ENCODE measurements around the gene TRIM25. TPM values are rescaled to one million over a fixed set of nuclear protein-coding genes. Genes with fewer than 3 reads are reported as not detected.

TRIM25 gene
- total and polyA plus RNA-seq, 12 donors, result 12.6 to 82.4 (median 56.6) TPM

DNA sequence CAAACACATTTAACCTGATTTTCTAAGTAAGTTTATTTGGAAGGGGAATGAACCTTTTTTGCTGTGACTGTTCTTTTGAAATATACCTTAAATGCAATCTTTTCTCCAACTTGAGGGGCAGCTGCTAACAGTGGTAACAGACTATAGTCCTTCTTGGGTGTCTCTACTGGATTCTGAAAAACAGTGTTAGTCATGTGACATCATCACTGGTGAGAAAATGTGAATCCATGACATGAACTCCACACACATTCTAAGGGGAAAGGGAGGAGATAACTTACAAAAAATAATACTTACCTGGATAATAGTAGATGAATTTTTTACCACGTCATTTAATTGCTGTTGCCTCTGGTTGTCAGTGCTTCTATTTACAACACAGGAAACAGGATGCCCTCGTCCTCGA lies 35.7 kb upstream of the TRIM25 start:
- H3K27ac ChIP-seq, result no peak overlapping the region
- no peak overlapping the region for H3K4me3 ChIP-seq
- TF ChIP-seq, protein P1, sequence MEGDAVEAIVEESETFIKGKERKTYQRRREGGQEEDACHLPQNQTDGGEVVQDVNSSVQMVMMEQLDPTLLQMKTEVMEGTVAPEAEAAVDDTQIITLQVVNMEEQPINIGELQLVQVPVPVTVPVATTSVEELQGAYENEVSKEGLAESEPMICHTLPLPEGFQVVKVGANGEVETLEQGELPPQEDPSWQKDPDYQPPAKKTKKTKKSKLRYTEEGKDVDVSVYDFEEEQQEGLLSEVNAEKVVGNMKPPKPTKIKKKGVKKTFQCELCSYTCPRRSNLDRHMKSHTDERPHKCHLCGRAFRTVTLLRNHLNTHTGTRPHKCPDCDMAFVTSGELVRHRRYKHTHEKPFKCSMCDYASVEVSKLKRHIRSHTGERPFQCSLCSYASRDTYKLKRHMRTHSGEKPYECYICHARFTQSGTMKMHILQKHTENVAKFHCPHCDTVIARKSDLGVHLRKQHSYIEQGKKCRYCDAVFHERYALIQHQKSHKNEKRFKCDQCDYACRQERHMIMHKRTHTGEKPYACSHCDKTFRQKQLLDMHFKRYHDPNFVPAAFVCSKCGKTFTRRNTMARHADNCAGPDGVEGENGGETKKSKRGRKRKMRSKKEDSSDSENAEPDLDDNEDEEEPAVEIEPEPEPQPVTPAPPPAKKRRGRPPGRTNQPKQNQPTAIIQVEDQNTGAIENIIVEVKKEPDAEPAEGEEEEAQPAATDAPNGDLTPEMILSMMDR (IDR thresholded peaks at IDR 0.05), result no peak
- TF ChIP-seq POLR2A (IDR thresholded peaks at IDR 0.05), result no peak
- H3K4me1 ChIP-seq (replicated peaks in 1 of 2), result no peaks in the 10 kb centered on the region
- 62 to 79% (median 73%) methylated on average over 3 of the region's 3 CpGs for WGBS, 4 donors
- peaks cover 0 to 30% of the 10 kb centered on the region in 2 donors for H3K36me3 ChIP-seq (replicated peaks in 1 of 2)
- H3K27me3 ChIP-seq, result no peaks in the 10 kb centered on the region
- intact Hi-C loops (cut with DNase I), result no loop called here
- no peak for DNase-seq
- no peaks in the 10 kb centered on the region for H3K9me3 ChIP-seq (replicated peaks in 1 of 3)

DNA sequence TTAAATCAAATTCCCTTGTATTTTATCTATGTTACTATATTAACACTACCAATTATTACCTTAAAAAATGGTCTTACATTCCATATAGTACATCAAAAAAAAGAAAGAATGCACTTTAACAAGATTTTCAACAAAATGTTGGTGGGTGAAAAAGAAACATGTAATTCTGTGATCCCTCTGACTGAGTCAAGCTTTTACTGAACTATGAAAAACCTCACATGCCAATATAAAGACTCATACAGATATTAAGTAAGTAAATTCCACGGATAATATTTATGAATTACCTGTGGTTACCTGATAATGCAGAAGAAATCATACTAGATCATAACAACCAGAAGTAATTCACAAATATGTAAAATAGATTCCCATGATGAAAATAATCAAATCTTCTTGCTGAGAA lies 34.6 kb upstream of the TRIM25 start:
- H3K27me3 ChIP-seq, result no peaks in the 10 kb centered on the region
- intact Hi-C loops (cut with DNase I), result no loop called here
- H3K36me3 ChIP-seq (replicated peaks in 1 of 2), result peaks cover 0 to 41% of the 10 kb centered on the region in 2 donors
- no peaks in the 10 kb centered on the region for H3K4me1 ChIP-seq (replicated peaks in 1 of 2)
- WGBS, 4 donors, result 94 to 98% (median 95%) methylated on average over 1 of the region's 1 CpG
- H3K4me3 ChIP-seq, result no peak overlapping the region
- H3K9me3 ChIP-seq (replicated peaks in 1 of 3), result no peaks in the 10 kb centered on the region
- TF ChIP-seq, protein P1 (IDR thresholded peaks at IDR 0.05), result no peak
- TF ChIP-seq POLR2A (IDR thresholded peaks at IDR 0.05), result no peak
- H3K27ac ChIP-seq, result no peak overlapping the region
- DNase-seq, result no peak

DNA sequence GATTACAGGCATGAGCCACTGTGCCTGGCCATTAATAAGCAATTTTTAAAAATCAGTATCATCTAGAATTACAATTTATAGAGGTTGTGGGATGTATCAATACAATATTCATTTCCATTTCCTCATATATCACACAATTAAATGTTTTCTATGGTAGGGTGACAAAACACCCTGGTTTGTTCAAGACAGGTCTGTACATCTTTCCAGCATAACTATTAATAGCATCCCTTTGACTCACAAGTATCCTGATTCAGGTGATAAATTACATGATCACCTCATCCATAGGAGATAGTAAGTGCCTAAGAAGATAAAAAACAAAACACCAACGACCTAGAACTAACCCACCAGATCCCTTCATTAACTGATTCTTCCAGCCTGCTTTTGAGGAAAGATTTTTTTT lies 33.9 kb upstream of the TRIM25 start:
- Histone ChIP-seq H3K4me3 (no peak overlapping the region), H3K27me3 (no peaks in the 10 kb centered on the region), H3K36me3 (replicated peaks in 1 of 2) (peaks cover 0 to 47% of the 10 kb centered on the region in 2 donors), H3K27ac (no peak overlapping the region), H3K9me3 (replicated peaks in 1 of 3) (no peaks in the 10 kb centered on the region), H3K4me1 (replicated peaks in 1 of 2) (no peaks in the 10 kb centered on the region)
- TF ChIP-seq POLR2A (IDR thresholded peaks at IDR 0.05), result no peak
- TF ChIP-seq, protein P1 (IDR thresholded peaks at IDR 0.05), result no peak
- intact Hi-C loops (cut with DNase I), result no loop called here
- DNase-seq, result no peak
- 35 to 56% (median 45%) methylated on average over 1 of the region's 1 CpG for WGBS, 4 donors

DNA sequence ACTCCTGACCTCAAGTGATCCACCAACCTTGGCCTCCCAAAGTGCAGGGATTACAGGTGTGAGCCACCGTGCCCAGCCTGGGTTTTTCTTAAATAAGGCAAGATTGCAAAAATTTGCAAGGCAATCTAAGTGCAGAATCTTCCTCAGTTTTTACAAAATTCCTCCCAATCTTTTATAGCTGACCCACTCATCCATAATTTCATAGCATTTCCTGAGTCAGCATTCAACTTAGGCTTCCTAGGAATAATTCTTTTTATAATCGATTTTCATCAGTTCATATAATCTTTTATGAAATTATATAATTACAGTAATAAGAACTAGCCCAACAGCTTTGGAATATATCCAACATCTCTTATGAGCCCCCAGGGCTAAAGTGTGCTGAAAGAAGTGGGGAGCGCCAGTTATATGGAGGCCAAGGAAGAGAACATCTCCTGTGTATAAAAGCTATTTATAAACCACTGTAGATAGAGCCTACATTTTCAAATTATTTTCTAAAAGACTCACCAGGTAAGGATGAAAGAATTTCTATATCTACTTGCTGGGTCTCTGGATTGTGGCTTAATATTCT lies 32.2 kb upstream of the TRIM25 start:
- Histone ChIP-seq H3K36me3 (replicated peaks in 1 of 2) (peaks cover 0 to 58% of the 10 kb centered on the region in 2 donors), H3K4me1 (replicated peaks in 1 of 2) (no peaks in the 10 kb centered on the region), H3K4me3 (no peak overlapping the region), H3K27ac (no peak overlapping the region), H3K9me3 (replicated peaks in 1 of 3) (no peaks in the 10 kb centered on the region), H3K27me3 (no peaks in the 10 kb centered on the region)
- DNase-seq, result no peak
- intact Hi-C loops (cut with DNase I), result no loop called here
- WGBS, 4 donors, result 86 to 95% (median 92%) methylated on average over 3 of the region's 3 CpGs
- TF ChIP-seq POLR2A (IDR thresholded peaks at IDR 0.05), result no peak
- TF ChIP-seq, protein P1 (IDR thresholded peaks at IDR 0.05), result no peak

Data from adrenal gland (tissue), 12 donors.